DMS153 treated with DMSO at 0.1 percent for 48 hours (cell line): Measurements from ENCODE around the gene VEZF1.
"Not testable (repeated sequence)": the region's sequence is repeated elsewhere in the genome, so short reads cannot be mapped to it uniquely, and the experiment has no call there.

Experiments used
- DNase-seq: peaks from one replicate; lab custom pipeline; 2025; ENCODE audit not compliant: unreplicated experiment; lab: John Stamatoyannopoulos, UW

The VEZF1 gene

DNA sequence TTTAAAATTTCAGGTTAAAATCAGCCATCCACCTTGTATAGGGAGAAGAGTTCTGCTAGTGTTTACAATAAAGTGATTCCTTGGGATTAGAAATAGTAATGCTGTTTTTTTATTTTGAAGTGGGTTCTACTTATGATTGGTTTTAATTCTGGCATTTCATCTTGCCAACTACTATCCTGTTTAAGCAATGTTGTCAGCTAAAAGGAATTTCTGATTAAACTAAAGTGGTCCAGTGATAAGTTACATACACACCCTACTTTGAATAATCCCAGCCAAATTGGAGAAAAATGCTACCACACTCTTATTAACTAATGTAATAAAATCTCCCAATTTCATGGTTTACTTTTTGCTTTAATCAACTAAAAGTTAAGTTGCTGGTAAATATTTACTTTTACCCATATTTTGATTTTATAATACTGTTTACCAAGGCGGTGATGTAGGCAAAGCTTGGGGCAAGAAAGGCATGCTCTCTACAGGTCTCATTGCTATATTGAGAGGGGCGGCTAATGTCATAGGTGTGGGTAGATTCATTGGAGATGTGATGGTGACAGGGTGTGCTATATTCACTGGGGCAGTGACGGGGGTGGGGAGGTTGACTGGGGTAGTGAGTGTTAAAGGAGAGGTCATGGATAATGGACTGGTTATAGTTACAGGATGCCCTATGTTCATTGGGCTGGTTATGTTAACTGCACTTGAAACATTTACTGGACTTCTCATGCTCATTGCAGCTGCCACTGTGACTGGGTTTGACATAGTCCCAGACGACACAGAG lies 13.8 kb downstream of the VEZF1 start:
- not testable (repeated sequence) for DNase-seq

- no peak for DNase-seq
Measured at GRCh38 chr17:57972151-57972550, 15.9 kb downstream of the VEZF1 start.

DNA sequence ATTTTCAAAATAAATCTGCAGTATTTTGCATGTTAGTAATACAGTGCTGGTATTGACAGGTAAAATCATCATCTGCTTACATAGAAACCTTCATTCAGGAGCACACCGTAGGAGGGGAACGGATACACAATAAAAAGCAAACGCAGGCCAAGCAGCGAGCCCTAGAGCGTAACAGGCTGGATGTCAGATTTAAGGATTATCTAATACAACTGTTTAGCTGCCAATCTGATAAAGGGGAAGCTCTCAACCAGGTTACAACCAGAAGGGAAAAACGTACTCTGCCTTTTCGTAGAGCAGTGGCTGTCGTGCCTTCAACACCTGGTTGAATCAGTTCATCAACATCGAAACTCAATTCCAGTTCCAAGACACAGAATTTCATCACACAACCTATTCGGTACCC lies 16.5 kb downstream of the VEZF1 start:
- DNase-seq: no peak

DNA sequence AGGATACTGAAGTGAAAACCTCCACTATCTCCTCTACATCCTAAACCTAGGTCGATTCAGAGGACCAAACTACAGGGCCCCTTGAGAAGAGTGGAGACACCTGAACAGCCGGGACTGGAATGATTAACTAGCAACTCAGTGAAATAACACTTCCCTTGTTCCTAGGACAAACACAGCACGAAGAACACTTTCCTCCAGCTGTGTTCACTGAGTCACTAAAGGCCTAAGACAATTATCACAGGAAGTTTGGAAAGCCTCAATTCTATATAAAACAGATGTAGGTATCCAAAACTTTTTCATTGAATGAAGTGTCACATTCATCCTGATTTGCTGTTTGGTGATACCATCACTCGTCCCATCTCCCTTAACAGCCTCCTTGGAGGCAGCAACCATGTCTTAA lies 17.3 kb downstream of the VEZF1 start:
- DNase-seq: no peak

- no peak for DNase-seq
Measured at GRCh38 chr17:57968456-57968855, 19.6 kb downstream of the VEZF1 start.

DNA sequence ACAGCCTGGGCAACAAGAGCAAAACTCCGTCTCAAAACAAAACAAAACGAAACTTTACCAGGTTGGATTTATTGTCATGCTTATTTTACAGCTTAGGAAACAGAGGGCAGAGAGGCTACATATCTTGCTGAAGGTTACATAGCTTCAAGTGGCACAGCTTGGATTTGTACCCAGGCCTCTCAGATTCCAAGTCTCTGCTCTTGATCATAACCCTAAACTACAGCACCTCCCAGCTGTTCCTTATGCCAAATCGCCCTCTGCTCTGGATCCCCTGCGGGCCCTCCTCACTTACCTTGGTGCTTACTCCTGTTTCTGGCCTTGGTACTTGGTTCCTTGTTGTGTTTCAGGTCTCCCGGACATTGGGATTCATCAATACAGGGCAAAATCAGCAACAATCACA lies 21.2 kb downstream of the VEZF1 start:
- no peak for DNase-seq

- no peak for DNase-seq
Measured at GRCh38 chr17:57966246-57966645, 21.8 kb downstream of the VEZF1 start.

DNA sequence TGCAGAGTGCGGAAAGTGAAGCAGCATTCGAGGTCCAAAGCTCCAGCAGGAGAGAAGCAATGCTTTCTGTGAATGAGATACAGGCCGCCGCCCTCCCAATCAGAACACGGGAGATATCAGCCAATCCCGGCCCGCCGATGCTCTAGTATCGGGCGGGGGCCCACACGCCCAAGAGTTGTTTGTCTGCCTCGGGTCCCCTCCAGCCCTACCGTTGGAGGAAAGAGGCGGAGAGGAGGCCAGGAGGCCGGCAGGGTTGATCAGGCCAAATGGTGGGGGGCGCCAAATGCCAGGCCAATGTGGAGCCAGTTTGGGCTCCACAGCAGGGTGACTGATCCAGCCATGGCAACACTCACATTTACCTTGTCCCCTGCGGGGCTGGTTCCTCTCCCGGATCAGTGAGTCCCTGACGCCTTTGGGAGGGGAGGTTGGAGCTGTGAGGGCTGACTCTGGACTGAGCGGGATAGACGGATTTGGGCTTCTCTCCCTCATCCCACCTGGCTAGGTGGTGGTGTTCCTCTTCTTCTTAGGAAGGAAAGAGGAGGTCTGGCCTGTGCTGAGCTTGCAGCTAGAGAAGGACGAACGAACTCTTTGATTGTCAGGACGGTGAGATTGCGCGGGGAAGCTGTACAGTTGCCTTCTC lies 22.4 kb downstream of the VEZF1 start:
- no peak for DNase-seq

DNA sequence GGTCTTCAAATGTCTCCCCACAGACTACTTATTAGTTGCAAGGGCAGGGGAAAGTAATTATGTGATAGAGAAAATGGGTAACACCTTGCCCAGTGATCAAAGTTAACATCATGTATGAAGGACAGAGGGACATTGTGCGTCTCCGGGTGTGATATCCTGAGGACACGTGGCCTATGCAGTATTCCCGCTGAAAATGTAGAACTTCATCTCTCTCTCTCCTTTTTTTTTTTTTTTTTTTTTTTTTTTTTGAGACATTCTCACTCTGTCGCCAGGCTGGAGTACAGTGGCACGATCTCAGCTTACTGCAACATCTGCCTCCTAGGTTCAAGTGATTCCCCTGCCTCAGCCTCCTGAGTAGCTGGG lies 24.9 kb downstream of the VEZF1 start:
- DNase-seq: no peak

DNA sequence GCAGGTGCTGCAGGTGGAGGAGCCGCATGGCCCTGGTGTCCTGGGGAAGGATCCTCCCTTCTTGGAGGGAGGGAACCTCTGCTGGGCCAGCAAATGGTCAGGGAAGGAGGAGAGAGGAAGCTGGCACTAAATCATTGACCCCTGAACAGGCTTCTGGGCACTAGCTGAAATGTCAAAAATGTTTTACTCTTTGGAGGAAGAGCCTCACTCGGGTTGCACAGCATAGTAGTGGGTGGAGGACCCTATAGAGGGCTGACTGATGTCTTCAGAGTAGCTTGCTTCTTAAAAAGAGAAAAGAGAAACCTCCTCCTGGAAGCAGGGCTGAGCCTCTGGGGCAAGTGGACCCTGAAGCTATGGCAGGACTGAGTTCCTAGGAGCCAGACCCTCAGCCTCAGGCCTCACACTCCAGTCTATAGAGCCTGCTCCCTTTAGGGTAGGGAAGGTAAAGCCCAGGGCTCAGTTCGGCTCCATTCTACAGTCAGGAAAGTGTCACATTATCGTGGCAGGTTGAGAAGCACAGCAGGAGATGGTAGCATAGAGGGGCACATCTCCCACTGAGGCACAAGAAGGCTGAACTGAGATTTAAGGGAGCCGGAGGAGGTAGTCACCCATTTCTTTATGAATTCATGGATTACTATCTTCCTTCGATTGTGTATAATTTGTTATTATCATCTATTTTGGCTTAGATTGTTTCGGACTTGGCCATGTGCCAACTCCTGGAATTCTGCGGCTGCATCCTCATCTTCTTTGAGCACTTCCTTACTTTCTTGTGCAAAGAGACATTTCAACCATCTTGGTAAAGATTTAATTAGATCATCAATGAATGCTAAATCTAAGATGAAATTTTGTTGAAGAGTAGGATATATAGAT lies 25.5 kb downstream of the VEZF1 start:
- no peak for DNase-seq

DNA sequence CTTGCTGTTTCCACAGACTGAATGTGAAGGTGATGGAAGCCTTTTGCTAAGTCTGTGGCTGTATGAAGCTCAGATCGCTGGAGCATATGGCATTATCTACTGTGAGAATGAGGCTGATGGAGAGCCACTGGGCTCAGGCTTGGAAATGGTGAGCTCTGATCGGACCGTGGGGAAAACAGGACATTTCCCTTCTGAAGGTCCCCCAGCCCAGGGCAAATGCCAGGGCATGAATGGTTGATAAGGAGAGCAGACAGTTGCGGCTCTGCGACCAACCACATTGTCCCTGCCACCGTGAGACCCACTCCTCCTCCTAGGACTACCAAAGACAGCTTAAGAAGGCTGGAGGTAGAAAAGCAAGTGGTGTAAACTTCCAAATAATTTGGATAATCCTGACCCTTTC lies 28.1 kb downstream of the VEZF1 start:
- no peak for DNase-seq

- not testable (repeated sequence) for DNase-seq
Measured at GRCh38 chr17:57958391-57958790, 29.7 kb downstream of the VEZF1 start.

- no peak for DNase-seq
Measured at GRCh38 chr17:57957886-57958285, 30.2 kb downstream of the VEZF1 start.

DNA sequence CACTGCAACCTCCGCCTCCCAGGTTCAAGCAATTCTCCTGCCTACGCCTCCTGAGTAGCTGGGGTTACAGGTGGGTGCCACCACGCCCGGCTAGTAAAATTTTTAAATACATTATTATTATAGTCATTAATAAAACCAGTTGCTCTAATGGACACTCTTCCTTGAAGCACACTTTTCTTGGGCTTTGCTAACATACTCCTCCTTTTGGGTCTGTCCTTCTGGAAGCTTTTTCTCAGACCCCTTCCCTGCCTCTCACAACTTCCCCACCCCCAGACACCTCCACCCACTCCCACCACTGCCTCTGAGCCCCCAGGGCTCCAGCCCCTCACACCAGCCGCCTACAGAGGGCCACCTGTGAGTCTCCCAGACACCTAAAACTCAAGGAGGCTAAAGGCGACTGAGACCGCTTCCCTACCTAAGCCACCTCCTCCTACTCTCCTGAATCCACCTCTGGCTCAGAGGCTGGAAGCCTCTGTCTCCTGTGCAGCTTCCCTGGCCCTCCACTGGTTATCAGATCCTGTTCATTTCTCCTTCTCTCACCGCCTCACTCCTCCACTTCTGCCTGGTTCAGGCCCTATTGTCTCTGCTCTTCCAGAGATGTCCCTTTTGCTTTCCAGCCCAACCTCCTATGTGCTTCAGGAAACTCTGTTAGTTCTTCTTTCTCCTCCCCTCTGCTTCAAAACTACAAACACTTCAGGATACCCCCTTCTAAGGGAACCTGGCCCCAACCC lies 30.8 kb downstream of the VEZF1 start:
- no peak for DNase-seq

DNA sequence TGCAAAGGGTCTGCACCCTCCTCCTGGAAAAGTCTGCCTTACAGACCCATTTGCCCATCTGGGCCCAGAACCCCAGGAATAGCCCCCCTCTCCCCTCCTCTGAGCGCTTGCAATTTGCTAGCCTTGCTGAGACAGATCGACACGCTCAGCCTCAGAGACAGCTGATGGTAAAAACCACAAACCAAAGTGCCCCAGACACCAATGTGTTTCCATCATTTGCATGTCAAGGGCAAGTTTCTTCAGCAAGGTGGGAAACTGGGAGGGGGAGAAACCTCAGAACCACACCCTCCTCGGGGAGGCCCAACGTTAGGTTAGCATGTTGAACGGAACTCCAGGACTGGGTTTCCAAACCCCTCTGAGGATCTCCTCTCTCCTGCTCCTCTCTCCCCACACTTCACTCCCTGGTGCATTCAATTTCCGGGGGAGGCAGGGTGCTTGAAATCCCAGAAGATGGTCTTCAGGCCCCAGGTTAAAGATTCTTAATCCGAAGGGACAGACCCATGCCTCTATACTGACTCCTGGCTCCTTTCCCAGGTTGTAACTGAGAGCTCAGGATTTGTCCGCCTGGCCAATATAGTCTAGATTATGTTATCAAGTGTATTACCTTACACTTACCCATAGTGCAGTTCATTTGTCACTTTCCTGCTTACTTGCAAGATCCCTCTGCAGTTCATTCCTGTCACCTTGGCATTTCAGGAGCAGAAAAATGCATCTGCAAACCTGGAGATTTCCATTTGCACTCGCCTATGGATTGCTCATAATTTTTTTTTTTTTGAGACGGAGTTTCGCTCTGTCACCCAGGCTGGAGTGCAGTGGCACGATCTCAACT lies 31.5 kb downstream of the VEZF1 start:
- DNase-seq: peak; percentile 14

DNA sequence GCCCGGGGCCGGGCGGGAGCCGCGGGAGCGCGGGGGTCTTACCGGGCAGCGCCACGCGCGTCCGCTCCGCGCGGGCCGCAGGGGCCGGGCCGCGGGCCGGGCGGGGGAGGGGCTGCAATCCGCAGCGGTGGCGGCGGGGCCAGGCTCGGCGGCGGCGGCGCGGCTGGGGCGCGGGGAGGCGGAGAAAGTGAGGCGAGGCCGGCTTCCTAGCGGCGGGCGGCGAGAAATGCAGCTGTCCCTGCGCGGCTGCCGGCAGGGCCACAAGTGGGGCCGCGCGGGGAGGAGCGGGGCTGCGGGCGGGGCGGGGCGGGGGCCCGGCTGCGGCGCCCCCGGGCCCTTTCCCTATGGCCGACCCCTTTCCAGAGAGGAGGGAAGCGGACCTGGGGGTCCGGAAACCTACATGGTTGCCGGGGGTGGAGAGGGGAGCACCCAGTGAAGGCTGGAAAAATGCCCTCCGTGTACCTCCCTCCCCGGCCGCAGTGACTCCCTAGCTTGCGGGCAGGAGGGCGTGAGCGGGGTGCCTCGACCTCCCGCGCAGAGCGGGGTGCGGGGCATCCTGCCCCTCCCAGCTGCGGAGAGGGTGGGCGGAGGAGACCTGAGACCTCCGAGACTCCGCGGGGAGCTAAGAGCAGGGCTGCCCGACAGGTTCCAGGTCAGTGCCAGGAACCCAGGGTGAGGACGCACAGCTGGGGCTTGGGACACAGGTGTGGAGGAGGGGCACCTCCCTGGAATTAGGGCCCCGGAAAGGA lies 32.7 kb downstream of the VEZF1 start, which contains the start of gene CUEDC1:
Gene CUEDC1 (minus strand): TSS at position 230 of the 749 bp plus-strand sequence. CDS start 69,848 bp downstream, outside the sequence.
- DNase-seq: no peak

- DNase-seq: peak; percentile 62
Measured at GRCh38 chr17:57954397-57955182, 33.5 kb downstream of the VEZF1 start.

DNA sequence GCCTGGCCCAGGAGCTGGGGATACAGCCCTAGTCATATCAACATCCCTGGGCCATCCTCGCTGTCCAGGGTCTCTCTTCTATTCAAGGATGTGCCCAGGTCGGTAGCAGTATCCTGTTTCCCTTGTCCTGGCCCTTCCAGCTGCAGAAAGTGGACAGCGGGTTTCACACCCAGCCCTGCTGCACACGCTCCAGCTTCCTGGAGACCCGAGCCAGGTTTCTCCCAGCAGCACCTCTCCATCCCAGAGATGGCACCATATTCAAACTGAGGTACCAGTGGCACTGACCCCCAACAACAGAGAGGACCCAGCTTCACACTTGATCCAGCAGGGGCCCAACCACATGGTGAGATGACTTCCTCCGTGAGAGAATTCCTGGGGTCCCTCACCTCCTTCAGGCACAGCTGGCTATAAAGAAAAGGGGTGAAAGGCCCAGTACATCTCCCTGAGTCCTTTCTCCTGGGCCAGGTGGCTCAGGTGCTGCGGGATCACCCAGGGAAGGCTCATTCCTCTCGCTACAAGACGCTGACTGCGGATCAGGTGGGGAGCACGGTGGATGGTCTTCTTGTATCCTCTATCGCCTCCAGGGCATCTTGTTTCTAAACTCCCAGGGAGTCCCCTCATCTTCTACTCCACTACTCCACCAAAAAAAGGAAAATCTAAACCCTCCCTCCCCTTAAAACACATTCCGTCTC lies 34.2 kb downstream of the VEZF1 start:
- DNase-seq: no peak
